ENCODE results near the gene RFLNA.
"Not testable (repeated sequence)": the region's sequence is repeated elsewhere in the genome, so short reads cannot be mapped to it uniquely, and the experiment has no call there.

Gene RFLNA

DNA sequence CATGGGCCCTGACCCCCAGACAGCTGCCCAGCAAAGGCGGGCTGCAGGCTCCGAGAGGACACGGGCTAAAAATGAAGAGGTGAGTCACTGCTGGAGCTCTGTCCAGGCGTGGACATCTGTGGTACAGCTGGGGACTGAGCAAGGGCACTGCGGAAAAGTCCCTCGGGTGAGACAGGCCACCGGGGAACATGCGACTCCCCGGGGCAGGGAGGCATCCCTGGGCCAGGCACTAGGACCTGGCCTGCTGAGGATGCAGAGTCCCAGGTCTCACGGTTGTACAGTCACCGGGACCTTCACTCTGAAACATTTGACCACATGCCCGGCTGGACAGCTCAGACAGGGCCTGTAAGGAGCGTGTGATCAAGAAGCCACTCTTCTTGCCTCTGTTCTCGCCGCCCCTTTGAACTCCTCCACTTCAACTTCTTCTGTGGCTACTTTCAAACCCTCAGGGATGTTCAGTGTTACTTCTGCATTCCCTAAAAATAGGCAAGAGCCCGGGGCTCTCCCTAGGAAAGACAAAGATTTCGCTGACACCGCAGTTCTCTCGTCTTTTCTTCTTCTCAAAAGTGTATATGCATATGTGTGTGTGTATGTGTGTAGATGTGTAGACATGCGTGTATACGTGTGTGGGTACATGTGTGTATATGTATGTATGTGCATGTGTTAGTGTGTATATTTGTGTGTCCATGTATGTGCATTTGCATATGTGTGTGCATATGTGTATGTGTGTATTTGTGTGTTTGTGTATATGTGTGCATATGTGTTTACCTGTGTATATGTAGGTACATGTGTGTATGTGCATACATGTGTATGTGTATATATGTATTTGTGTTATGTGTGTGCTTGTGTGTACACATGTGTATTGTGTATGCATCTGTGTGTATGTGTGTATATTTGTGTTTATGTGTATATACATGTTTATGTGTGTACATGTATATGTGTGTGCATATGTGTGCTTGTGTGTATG, 5.0 kb upstream of the RFLNA start:
- Histone ChIP-seq H3K36me3 (ENCODE audit: insufficient read depth, low read length) (no peaks in the 10 kb centered on the region), H3K27me3 (ENCODE audit: insufficient read depth, low read length) (no peaks in the 10 kb centered on the region), H3K4me1 (ENCODE audit: insufficient read depth, low read length) (peaks cover 34% of the 10 kb centered on the region), H2AFZ (ENCODE audit: low read depth, low read length) (no peak overlapping the region), H3K9me3 (ENCODE audit: low read length) (no peaks in the 10 kb centered on the region), H3K4me3 (ENCODE audit: low read length) (no peak overlapping the region)

DNA sequence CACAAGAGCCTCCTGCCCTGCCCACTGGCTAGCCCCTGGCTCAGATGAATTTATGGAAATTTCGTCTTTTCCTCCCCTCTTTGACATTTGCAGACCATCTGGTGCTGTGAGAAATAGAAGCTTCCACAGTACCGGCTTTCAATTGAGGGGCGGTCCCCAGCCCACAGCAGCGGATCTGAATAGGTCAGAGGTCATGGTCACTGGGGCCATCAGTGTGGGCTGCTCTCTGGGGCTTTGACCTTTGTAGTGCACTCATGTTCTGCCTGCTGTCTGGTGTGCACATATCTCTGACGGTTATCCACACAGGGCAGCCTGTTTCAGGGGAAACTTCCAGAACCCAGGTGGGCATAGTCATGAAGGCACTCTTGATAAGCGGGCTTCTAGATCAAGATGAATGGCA, 2.5 kb upstream of the RFLNA start:
- no peak overlapping the region for H2AFZ ChIP-seq (ENCODE audit: low read depth, low read length)
- H3K27me3 ChIP-seq (ENCODE audit: insufficient read depth, low read length): no peaks in the 10 kb centered on the region
- H3K4me3 ChIP-seq (ENCODE audit: low read length): no peak overlapping the region
- H3K9me3 ChIP-seq (ENCODE audit: low read length): no peaks in the 10 kb centered on the region
- no peaks in the 10 kb centered on the region for H3K36me3 ChIP-seq (ENCODE audit: insufficient read depth, low read length)
- peaks cover 44% of the 10 kb centered on the region for H3K4me1 ChIP-seq (ENCODE audit: insufficient read depth, low read length)

DNA sequence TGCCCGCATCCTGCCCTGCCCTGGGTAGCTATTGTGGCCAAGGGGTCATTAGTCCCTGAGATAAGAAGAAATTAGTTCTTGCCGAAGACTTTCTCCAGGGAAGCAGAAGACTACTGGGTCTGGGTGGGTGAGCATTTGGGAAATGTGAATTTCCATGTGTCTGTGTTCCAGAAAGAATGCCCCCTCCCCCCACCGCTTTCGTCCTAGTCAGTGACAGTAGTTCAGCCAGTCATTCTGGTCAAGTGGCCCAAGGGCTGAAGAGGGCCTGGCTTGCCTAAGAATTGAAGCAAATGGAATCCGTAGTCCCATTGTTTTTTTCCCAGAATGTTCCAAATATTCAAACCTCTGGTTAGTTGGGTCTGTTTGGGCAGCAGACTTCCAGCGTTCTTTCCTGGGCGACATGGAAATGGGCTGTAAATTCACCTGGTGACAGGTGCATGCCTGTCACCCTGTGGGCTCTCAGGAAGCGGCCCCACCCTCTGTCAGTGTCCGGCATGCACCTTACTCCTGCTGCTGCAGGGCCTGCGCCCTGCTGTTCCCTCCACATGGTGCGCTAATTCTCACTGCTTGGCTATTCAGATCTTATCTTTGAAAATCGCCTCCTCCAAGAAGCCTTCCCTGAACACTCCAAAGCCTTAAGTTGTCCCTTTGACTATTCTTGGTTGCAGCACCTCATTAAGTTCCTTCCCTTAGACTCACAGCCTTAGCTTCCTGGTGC, 1.4 kb upstream of the RFLNA start:
- H3K27me3 ChIP-seq (ENCODE audit: insufficient read depth, low read length): no peaks in the 10 kb centered on the region
- H3K4me1 ChIP-seq (ENCODE audit: insufficient read depth, low read length): peaks cover 44% of the 10 kb centered on the region
- no peak overlapping the region for H2AFZ ChIP-seq (ENCODE audit: low read depth, low read length)
- H3K4me3 ChIP-seq (ENCODE audit: low read length): no peak overlapping the region
- H3K9me3 ChIP-seq (ENCODE audit: low read length): no peaks in the 10 kb centered on the region
- H3K36me3 ChIP-seq (ENCODE audit: insufficient read depth, low read length): no peaks in the 10 kb centered on the region

DNA sequence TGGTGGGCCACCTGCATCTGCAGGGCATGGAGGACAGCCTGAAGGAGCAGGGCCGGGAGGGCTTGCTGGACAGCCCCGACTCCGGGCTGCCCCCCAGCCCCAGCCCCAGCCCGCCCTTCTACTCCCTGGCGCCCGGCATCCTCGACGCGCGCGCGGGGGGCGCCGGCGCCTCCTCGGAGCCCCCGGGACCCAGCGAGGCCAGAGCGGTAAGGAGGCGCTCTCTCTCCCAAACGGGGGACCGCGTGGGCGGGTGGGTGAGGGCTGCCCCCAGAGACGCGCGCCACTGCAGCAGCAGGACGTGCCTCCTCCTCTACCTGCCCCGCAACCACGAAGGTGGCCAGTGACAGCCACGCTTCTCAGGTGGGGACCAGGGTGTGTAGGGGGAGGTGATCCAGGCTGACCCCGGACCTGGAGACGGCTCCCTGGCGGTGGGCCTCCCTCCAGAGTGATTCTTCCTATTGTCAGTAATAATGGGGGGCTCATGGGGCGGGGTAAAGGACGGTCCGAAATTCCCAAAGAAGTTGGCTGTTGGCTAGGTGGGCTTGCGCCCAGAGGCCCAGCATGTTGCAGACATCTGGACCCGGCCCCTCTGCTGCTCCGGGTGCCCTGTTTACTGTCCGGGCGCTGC, 652 bp downstream of the RFLNA start:
- Histone ChIP-seq H3K27me3 (ENCODE audit: insufficient read depth, low read length) (no peaks in the 10 kb centered on the region), H2AFZ (ENCODE audit: low read depth, low read length) (no peak overlapping the region), H3K4me3 (ENCODE audit: low read length) (peak overlapping the region; percentile 48), H3K4me1 (ENCODE audit: insufficient read depth, low read length) (peaks cover 36% of the 10 kb centered on the region), H3K9me3 (ENCODE audit: low read length) (no peaks in the 10 kb centered on the region), H3K36me3 (ENCODE audit: insufficient read depth, low read length) (no peaks in the 10 kb centered on the region)

DNA sequence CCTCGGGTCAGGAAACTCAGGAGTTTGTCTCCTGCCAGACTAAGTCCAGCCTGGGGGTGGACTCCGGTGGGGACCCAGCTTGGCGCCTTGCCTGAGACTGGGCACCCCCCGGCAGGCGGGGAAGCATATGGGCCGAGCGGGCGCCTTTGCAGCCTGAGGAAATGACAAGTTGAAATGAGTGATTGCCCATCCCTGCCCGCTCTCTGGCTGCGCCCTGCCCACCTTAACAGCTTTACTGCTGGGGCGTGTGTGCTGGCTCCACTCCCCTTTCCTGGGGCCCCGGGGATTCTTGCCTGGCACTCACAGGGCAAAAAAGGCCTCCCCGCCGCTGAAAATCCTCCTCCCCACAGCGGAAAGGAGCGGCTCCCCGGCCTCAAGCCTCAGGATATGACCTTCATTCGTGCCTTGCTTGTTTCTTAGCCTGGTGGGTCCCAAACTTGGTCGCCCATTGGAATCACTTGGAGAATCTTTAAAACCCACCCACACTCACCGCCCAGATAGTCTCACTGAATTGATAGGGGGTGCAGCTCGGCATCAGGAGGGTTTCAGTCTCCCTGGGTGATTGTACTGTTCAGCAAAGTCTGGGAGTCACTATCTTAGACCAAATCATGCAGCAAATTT, 1.5 kb downstream of the RFLNA start:
- Histone ChIP-seq H3K4me3 (ENCODE audit: low read length) (no peak overlapping the region), H3K4me1 (ENCODE audit: insufficient read depth, low read length) (peaks cover 34% of the 10 kb centered on the region), H3K36me3 (ENCODE audit: insufficient read depth, low read length) (no peaks in the 10 kb centered on the region), H2AFZ (ENCODE audit: low read depth, low read length) (no peak overlapping the region), H3K27me3 (ENCODE audit: insufficient read depth, low read length) (no peaks in the 10 kb centered on the region), H3K9me3 (ENCODE audit: low read length) (no peaks in the 10 kb centered on the region)

DNA sequence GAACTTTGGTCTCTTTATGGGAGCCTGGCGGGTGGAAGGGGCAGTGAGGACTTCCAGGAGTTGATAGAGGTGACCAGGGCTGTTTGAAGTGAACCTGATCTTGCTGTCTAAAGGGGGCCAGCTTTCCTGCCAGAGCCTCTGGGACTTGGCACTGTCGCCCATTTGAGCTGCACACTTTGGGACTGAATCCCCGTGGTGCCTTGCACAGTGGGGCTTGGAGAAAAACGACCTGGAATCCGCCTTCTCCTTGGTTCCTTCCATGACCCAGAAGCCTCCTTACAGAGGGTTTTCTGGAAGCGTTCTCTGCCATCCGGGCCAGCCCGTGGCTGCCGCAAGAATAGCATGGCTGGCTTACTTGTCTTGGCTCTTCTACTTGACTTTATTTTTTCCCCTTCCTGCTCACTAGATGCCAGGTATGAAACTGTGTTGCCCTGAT, 2.0 kb downstream of the RFLNA start:
- Histone ChIP-seq H2AFZ (ENCODE audit: low read depth, low read length) (no peak overlapping the region), H3K9me3 (ENCODE audit: low read length) (no peaks in the 10 kb centered on the region), H3K4me1 (ENCODE audit: insufficient read depth, low read length) (peaks cover 29% of the 10 kb centered on the region), H3K4me3 (ENCODE audit: low read length) (no peak overlapping the region), H3K36me3 (ENCODE audit: insufficient read depth, low read length) (no peaks in the 10 kb centered on the region), H3K27me3 (ENCODE audit: insufficient read depth, low read length) (no peaks in the 10 kb centered on the region)

DNA sequence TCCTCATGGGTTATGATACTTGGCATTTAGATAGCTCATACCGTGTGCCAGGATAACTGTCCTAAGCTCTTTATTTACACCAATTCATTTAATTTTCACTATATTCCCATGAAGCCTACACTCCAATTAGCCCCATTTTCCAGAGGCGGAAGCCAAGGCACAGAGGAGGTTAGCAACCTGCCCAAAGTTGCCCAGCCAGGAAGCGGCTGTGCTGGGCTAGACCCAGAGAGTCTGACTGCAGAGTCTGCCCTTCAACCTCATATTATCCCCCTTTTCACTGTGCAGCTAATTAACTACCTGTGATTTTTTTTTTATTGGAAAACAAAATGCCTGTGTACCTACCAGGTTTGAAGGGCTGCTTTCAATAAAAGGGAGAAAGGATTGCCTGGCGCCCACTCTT, 2.5 kb downstream of the RFLNA start:
- no peaks in the 10 kb centered on the region for H3K36me3 ChIP-seq (ENCODE audit: insufficient read depth, low read length)
- peaks cover 25% of the 10 kb centered on the region for H3K4me1 ChIP-seq (ENCODE audit: insufficient read depth, low read length)
- H3K4me3 ChIP-seq (ENCODE audit: low read length): no peak overlapping the region
- no peaks in the 10 kb centered on the region for H3K9me3 ChIP-seq (ENCODE audit: low read length)
- H2AFZ ChIP-seq (ENCODE audit: low read depth, low read length): no peak overlapping the region
- H3K27me3 ChIP-seq (ENCODE audit: insufficient read depth, low read length): no peaks in the 10 kb centered on the region

DNA sequence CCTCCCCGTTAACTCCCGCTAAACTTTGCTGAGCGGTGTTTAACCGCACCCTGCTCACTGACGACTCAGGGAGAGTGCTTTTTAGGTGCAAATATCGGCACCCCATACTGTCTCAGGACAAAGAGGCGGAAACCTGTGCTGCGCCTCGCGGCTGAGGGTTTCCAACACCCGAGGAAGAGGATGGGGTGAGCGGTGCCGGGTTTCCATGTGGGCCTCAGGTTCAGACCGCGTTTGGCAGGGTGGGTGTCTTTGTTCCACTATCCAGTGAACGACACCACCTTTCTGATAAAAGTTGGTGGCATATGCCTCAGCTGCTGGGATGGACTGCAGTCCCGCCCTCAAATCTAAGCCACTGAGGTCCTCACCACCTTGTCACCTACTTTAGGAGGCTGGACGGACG, 3.0 kb downstream of the RFLNA start:
- no peaks in the 10 kb centered on the region for H3K36me3 ChIP-seq (ENCODE audit: insufficient read depth, low read length)
- no peak overlapping the region for H2AFZ ChIP-seq (ENCODE audit: low read depth, low read length)
- no peak overlapping the region for H3K4me3 ChIP-seq (ENCODE audit: low read length)
- no peaks in the 10 kb centered on the region for H3K27me3 ChIP-seq (ENCODE audit: insufficient read depth, low read length)
- no peaks in the 10 kb centered on the region for H3K9me3 ChIP-seq (ENCODE audit: low read length)
- H3K4me1 ChIP-seq (ENCODE audit: insufficient read depth, low read length): peaks cover 21% of the 10 kb centered on the region

DNA sequence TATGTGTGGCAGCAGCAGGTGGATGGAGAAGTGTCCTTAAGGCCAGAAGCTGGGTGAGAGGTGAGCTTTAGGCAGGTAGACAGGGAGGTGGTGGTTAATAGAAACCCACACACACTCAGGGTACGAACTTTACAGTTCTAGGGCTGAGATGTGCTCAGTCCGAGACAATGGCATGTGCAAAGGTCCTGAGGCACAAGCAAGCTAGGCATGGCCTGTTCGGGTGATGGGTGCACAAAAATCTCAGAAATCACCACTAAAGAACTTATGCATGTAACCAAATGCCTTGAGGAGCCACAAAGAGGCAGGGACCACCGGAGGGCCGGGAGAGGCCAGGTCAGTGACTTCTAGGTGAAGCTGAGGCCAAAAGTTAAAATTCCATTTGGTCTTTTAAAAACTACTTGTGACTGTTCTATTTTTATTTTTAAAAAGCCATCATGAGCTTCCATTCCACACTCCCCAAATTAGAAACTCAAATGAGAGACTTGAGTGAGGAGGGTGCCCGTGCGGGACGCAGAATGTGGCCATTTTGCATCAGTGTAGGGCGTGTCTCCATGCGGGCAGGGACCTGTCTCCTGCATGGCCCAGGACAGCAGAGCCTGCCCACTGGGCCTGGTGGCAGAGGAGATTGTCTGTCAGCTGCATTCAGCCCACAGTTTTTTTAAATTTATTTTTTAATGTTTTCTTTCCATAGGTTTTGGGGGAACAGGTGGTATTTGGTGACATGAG, 4.0 kb downstream of the RFLNA start:
- peaks cover 17% of the 10 kb centered on the region for H3K4me1 ChIP-seq (ENCODE audit: insufficient read depth, low read length)
- H3K4me3 ChIP-seq (ENCODE audit: low read length): no peak overlapping the region
- H2AFZ ChIP-seq (ENCODE audit: low read depth, low read length): no peak overlapping the region
- H3K27me3 ChIP-seq (ENCODE audit: insufficient read depth, low read length): no peaks in the 10 kb centered on the region
- H3K36me3 ChIP-seq (ENCODE audit: insufficient read depth, low read length): no peaks in the 10 kb centered on the region
- H3K9me3 ChIP-seq (ENCODE audit: low read length): no peaks in the 10 kb centered on the region

DNA sequence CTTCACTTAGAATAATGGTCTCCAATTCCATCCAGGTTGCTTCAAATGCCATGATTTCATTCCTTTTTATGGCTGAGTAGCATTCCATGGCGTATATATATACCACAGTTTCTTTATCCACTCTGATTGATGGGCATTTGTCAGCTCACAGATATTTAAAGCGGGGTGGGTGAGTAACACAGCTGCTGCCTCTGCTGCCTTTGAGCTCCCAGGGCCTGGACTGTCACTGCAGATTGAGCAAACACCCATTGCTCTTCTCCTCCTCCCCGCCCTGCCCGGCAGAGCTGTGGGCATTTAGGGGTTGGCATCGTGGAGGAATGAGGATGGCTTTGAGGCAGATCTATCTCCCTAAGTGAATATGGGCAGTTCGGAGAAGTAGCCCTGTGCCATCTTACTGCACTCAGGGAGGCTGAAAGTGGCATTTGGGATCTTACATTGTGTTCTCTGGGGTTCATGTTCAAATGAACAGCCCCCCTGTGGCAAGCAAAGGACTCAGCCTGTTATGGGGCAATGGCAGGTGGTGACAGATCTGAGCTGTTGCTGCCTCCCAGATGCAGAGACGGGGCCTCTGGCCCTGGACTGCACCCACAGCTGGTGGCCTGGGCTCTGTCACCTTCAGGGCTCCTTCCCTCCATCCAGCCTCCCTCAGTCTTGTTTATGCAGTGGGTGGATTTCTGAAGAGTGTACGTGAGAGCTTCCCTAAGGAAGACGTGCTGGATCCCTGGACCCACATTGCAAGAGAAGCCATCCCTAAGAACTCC, 4.9 kb downstream of the RFLNA start:
- no peaks in the 10 kb centered on the region for H3K9me3 ChIP-seq (ENCODE audit: low read length)
- H3K36me3 ChIP-seq (ENCODE audit: insufficient read depth, low read length): no peaks in the 10 kb centered on the region
- no peaks in the 10 kb centered on the region for H3K27me3 ChIP-seq (ENCODE audit: insufficient read depth, low read length)
- H3K4me3 ChIP-seq (ENCODE audit: low read length): no peak overlapping the region
- H3K4me1 ChIP-seq (ENCODE audit: insufficient read depth, low read length): peaks cover 10% of the 10 kb centered on the region
- H2AFZ ChIP-seq (ENCODE audit: low read depth, low read length): no peak overlapping the region

DNA sequence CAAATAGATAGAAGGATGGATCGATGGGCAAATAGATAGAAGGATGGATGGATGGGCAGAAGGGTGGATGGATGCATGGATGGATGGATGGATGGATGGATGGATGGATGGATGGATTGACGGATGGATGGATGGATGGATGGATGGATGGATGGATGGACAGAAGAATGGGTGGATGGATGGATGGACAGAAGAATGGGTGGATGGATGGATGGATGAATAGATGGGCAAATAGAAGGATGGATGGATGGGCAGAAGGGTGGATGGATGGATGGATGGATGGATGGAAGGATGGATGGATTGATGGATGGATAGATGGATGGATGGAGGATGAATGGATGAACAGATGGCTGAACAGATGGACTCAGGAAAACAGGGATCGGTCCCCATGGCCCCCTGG, 5.8 kb downstream of the RFLNA start:
- H3K4me1 ChIP-seq (ENCODE audit: insufficient read depth, low read length); H2AFZ ChIP-seq (ENCODE audit: low read depth, low read length); H3K4me3 ChIP-seq (ENCODE audit: low read length); H3K9me3 ChIP-seq (ENCODE audit: low read length); H3K27me3 ChIP-seq (ENCODE audit: insufficient read depth, low read length); H3K36me3 ChIP-seq (ENCODE audit: insufficient read depth, low read length): not testable (repeated sequence)

DNA sequence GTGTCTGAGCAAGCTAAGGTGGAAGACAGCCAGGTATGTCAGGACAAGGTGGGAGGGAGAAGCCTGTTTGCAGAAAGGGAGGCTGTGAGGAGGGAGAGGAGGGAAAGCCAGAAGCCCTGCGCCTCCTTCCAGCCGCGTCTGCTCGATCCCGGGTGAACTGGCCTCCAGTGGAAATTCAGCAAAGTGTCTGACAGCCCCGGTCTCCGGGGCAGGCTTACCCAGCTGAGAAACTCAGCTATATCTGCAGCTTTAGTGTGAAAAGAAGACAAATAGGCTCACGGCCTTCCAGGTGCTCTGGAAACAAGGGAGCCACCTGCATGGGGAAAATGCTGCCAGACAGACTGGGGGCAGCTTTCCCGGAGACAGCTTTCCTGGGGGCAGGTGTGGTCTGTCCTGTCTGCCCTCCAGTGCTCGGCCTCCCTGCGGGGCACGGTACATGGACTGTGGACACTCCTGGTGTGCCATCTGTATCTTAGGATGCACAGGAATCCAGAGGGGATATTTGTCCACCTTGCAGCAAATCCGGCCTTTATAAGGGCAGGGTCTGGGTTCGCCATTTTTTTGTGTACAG, 6.3 kb downstream of the RFLNA start:
- Histone ChIP-seq H3K27me3 (ENCODE audit: insufficient read depth, low read length) (no peaks in the 10 kb centered on the region), H3K4me3 (ENCODE audit: low read length) (no peak overlapping the region), H2AFZ (ENCODE audit: low read depth, low read length) (no peak overlapping the region), H3K9me3 (ENCODE audit: low read length) (no peaks in the 10 kb centered on the region), H3K4me1 (ENCODE audit: insufficient read depth, low read length) (peaks cover 6% of the 10 kb centered on the region), H3K36me3 (ENCODE audit: insufficient read depth, low read length) (no peaks in the 10 kb centered on the region)

All from neuron (in vitro differentiated cells).